ENCODE results near the gene STX1B. TPM values are rescaled to one million over a fixed set of nuclear protein-coding genes. Genes with fewer than 3 reads are reported as not detected.

Gene STX1B
- total and polyA plus RNA-seq, 4 donors: 0.09 to 1.2 (median 0.51) TPM

DNA sequence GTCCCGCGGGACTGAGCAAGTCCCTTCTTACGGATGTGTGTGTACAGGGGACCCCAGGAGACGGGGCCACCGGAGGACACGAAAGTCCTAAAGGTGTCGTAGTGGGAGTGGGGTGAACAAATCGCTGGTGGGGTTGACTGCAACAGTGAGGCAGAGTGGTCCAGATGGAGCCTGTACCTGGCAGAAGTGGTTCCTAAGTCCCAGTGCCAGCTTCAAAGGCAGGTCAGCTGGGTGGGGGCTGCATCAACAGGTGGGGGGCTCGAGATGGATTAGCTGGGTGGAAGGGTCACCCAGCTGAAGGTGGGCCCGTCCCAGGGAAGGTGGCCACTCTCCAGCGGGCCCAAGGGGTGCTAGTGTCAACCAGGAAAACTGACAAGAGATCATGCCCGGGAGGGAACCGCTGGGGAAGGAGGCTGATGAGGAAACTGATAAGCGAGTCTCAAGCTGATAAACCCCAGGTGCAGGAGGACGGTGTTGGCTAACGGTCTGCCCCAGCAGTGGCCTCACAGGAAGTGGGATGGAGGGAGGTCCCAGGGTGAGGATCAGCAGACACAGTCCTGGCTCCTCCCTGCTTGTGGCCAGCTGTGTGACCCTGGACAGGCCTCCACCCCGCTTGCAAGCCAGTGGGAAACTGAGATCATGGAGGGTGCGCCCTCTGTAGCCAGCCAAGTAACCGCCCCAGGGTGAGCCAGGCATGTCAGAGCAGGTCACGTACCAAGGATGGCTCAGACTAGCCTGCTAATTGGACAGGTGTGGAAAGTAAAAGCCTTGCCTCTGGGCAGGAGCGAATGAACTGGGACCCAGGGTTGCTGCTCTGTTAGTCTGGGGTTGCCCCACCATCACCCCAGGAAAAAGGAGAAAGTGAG is 60.6 kb downstream of the STX1B start:
- Histone ChIP-seq H3K9me3 (ENCODE audit: control insufficient read depth in 4 of 4, low read length in 3 of 4) (no peaks in the 10 kb centered on the region), H3K27me3 (ENCODE audit: control insufficient read depth in 4 of 4, insufficient read depth in 4 of 4, low read length in 3 of 4) (no peaks in the 10 kb centered on the region), H3K36me3 (ENCODE audit: control insufficient read depth in 4 of 4, insufficient read depth in 3 of 4, low read depth in 1 of 4, low read length in 3 of 4) (no peaks in the 10 kb centered on the region), H3K4me3 (ENCODE audit: low read depth in 1 of 3, low read length in 3 of 3) (peak overlapping the region; percentile 84 to 90 (median 86)), H3K9ac (ENCODE audit: low read depth in 1 of 2, low read length in 2 of 2) (peak overlapping the region; percentile 77 to 88), H3K27ac (ENCODE audit: low read depth in 1 of 2, low read length in 2 of 2) (peak overlapping the region; percentile 91 to 92), H3K4me1 (ENCODE audit: control insufficient read depth in 4 of 4, insufficient read depth in 4 of 4, low read length in 3 of 4) (peaks cover 19 to 53% (median 44%) of the 10 kb centered on the region in 4 donors)
- TF ChIP-seq HNF4A (conservative IDR thresholded peaks at IDR 0.05) (peak; percentile 81 to 82), HNF4G (IDR thresholded peaks at IDR 0.05) (peak; percentile 15), EGR1 (IDR thresholded peaks at IDR 0.05; ENCODE audit: low read depth in 2 of 2) (peak in 1 of 2 donors; percentile 65), RAD21 (IDR thresholded peaks at IDR 0.05) (no peak), TAF1 (conservative IDR thresholded peaks at IDR 0.05) (peak; percentile 96), NR2F2 (IDR thresholded peaks at IDR 0.05) (peak; percentile 85), FOXA1 (IDR thresholded peaks at IDR 0.05) (peak; percentile 31), GABPA (IDR thresholded peaks at IDR 0.05 in 1 of 2, conservative IDR thresholded peaks at IDR 0.05 in 1 of 2) (peak in 1 of 2 donors; percentile 76), REST (IDR thresholded peaks at IDR 0.05) (peak; percentile 92), ZBTB33 (IDR thresholded peaks at IDR 0.05) (peak; percentile 72), YY1 (IDR thresholded peaks at IDR 0.05) (peak; percentile 93), JUND (IDR thresholded peaks at IDR 0.05) (peak; percentile 43 to 70), FOXA2 (IDR thresholded peaks at IDR 0.05) (peak; percentile 9), SP1 (IDR thresholded peaks at IDR 0.05) (peak; percentile 89), RXRA (IDR thresholded peaks at IDR 0.05) (peak; percentile 94 to 96)
- TF ChIP-seq, protein P1, sequence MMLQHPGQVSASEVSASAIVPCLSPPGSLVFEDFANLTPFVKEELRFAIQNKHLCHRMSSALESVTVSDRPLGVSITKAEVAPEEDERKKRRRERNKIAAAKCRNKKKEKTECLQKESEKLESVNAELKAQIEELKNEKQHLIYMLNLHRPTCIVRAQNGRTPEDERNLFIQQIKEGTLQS (IDR thresholded peaks at IDR 0.05): no peak
- TF ChIP-seq, protein P2, sequence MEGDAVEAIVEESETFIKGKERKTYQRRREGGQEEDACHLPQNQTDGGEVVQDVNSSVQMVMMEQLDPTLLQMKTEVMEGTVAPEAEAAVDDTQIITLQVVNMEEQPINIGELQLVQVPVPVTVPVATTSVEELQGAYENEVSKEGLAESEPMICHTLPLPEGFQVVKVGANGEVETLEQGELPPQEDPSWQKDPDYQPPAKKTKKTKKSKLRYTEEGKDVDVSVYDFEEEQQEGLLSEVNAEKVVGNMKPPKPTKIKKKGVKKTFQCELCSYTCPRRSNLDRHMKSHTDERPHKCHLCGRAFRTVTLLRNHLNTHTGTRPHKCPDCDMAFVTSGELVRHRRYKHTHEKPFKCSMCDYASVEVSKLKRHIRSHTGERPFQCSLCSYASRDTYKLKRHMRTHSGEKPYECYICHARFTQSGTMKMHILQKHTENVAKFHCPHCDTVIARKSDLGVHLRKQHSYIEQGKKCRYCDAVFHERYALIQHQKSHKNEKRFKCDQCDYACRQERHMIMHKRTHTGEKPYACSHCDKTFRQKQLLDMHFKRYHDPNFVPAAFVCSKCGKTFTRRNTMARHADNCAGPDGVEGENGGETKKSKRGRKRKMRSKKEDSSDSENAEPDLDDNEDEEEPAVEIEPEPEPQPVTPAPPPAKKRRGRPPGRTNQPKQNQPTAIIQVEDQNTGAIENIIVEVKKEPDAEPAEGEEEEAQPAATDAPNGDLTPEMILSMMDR (IDR thresholded peaks at IDR 0.05; ENCODE audit: low read depth, low read length, missing input control): no peak
- TF ChIP-seq, protein P3, sequence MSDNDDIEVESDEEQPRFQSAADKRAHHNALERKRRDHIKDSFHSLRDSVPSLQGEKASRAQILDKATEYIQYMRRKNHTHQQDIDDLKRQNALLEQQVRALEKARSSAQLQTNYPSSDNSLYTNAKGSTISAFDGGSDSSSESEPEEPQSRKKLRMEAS (IDR thresholded peaks at IDR 0.05): peak; percentile 81
- DNase-seq (ENCODE audit: low spot score): peak; percentile 79
- 2% methylated on average over 21 of the region's 21 CpGs for WGBS
